SK-N-SH (cell line): Measurements from ENCODE around the gene EXOC6B. TPM values are rescaled to one million over a fixed set of nuclear protein-coding genes. Genes with fewer than 3 reads are reported as not detected.

ENCODE experiments used
- CTCF ChIA-PET: fragments of 300-600, 350-600 bp; formaldehyde crosslinking; extraction: SDS; loops from one replicate; lab custom pipeline; 2021; lab: Yijun Ruan, JAX
- POLR2A ChIA-PET: fragments of 350-600 bp; sonication (Branson Sonifier 250); formaldehyde crosslinking; extraction: SDS; loops from one replicate; lab custom pipeline; 2020; ENCODE audit warnings: antibody characterized with exemption, inconsistent platforms; lab: Yijun Ruan, JAX
- DNase-seq: peaks from one replicate; pipeline ENCODE4 v3.0.0; 2012
- H2AFZ ChIP-seq: fragments of 200-600 bp; sonication (generic); 2 replicates; pipeline ENCODE4 v1.8.1; 2016; ENCODE audit warnings: antibody characterized with exemption, mild to moderate bottlenecking, low read depth
- H3F3A ChIP-seq: fragments of 200-600 bp; sonication (generic); replicated peaks from 2 replicates; pipeline ENCODE3; 2016; ENCODE audit warnings: antibody characterized with exemption, mild to moderate bottlenecking; ENCODE audit not compliant: insufficient read depth
- H3K27ac ChIP-seq, 2 experiments: fragments of 200-500 bp in 1 of 2; fragments of 200-600 bp in 1 of 2; sonication (Bioruptor generic) in 1 of 2; sonication (generic), shearing (Covaris generic) in 1 of 2; 2 replicates each; pipeline versions ENCODE4 v1.5.1 to v1.6.1; 2014 to 2016; ENCODE audit warnings: low read depth in 2 of 2, inconsistent platforms in 1 of 2, low read length in 1 of 2, mild to moderate bottlenecking in 1 of 2, mixed read lengths in 1 of 2
- H3K27me3 ChIP-seq: fragments of 200-600 bp; sonication (generic), shearing (Covaris generic); 2 replicates; pipeline ENCODE4 v1.6.1; 2016; ENCODE audit warnings: mixed run types; ENCODE audit not compliant: insufficient read depth
- H3K36me3 ChIP-seq, 2 experiments: fragments of 200-500 bp in 1 of 2; fragments of 200-600 bp in 1 of 2; sonication (Bioruptor generic) in 1 of 2; sonication (generic) in 1 of 2; replicated peaks in 1 of 2; 2 replicates each; pipeline versions ENCODE3 to v1.5.1; 2014 to 2016; ENCODE audit warnings: low read length in 1 of 2, mild to moderate bottlenecking in 1 of 2; ENCODE audit not compliant: insufficient read depth in 2 of 2, control insufficient read depth in 1 of 2
- H3K4me1 ChIP-seq, 2 experiments: fragments of 200-500 bp in 1 of 2; fragments of 200-600 bp in 1 of 2; sonication (Bioruptor generic) in 1 of 2; sonication (generic), shearing (Covaris generic) in 1 of 2; 2 replicates each; pipeline versions ENCODE4 v1.5.1 to v1.6.1; 2014 to 2016; ENCODE audit warnings: low read depth in 1 of 2, low read length in 1 of 2, mixed run types in 1 of 2; ENCODE audit not compliant: insufficient read depth in 2 of 2, control insufficient read depth in 1 of 2
- H3K4me2 ChIP-seq: fragments of 200-600 bp; sonication (generic), shearing (Covaris generic); 2 replicates; pipeline ENCODE4 v1.6.1; 2017; ENCODE audit warnings: mixed run types
- H3K4me3 ChIP-seq, 2 experiments: fragments of 200-500 bp in 1 of 2; fragments of 200-600 bp in 1 of 2; sonication (Bioruptor generic) in 1 of 2; sonication (generic), shearing (Covaris generic) in 1 of 2; 2 replicates each; pipeline versions ENCODE4 v1.5.1 to v1.8.1; 2014 to 2016; ENCODE audit warnings: low read depth in 2 of 2, inconsistent platforms in 1 of 2, low read length in 1 of 2, mild to moderate bottlenecking in 1 of 2, mixed read lengths in 1 of 2, moderate library complexity in 1 of 2
- H3K79me2 ChIP-seq: fragments of 200-600 bp; sonication (generic); 2 replicates; pipeline ENCODE4 v1.8.1; 2017; ENCODE audit warnings: mild to moderate bottlenecking; ENCODE audit not compliant: insufficient read depth
- H3K9ac ChIP-seq: fragments of 200-600 bp; sonication (generic); 2 replicates; pipeline ENCODE4 v1.6.1; 2017; ENCODE audit warnings: mixed run types
- H3K9me2 ChIP-seq: fragments of 200-600 bp; sonication (generic); 2 replicates; pipeline ENCODE4 v1.6.1; 2017; ENCODE audit warnings: mixed run types
- H3K9me3 ChIP-seq: fragments of 200-600 bp; sonication (generic); 2 replicates; pipeline ENCODE4 v1.6.1; 2017; ENCODE audit warnings: mixed run types, mild to moderate bottlenecking, moderate library complexity
- H4K20me1 ChIP-seq: fragments of 200-600 bp; sonication (generic); 2 replicates; pipeline ENCODE4 v1.6.1; 2017; ENCODE audit warnings: mild to moderate bottlenecking, mixed run types; ENCODE audit not compliant: insufficient read depth
- ELF1 ChIP-seq: IDR thresholded peaks from 2 replicates; pipeline ENCODE4 v1.4.0; 2012
- EP300 ChIP-seq, 2 experiments: IDR thresholded peaks; 2 replicates each; pipeline versions ENCODE4 v1.4.0 to v1.6.1; 2012; ENCODE audit warnings: borderline replicate concordance in 1 of 2, low read depth in 1 of 2, low read length in 1 of 2
- EZH2phosphoT487 ChIP-seq: fragments of 200-600 bp; sonication (generic); IDR thresholded peaks from 2 replicates; pipeline ENCODE4 v1.6.1; 2017; ENCODE audit warnings: low read depth, mixed run types, mild to moderate bottlenecking, antibody characterized with exemption, moderate library complexity, borderline replicate concordance
- FOSL2 ChIP-seq: IDR thresholded peaks from 2 replicates; pipeline ENCODE4 v1.4.0; 2012; ENCODE audit warnings: low read depth, mild to moderate bottlenecking, moderate library complexity, borderline replicate concordance
- GABPA ChIP-seq: IDR thresholded peaks from 2 replicates; pipeline ENCODE4 v1.4.0; 2012; ENCODE audit warnings: low read depth, mild to moderate bottlenecking
- IRF3 ChIP-seq: fragments of 150-350 bp; IDR thresholded peaks from 2 replicates; pipeline ENCODE4 v1.6.1; 2016; ENCODE audit warnings: mild to moderate bottlenecking, low read depth, low read length
- MEF2A ChIP-seq: IDR thresholded peaks from 2 replicates; pipeline ENCODE4 v1.4.0; 2012; ENCODE audit warnings: low read depth, borderline replicate concordance
- MXI1 ChIP-seq: IDR thresholded peaks from 2 replicates; pipeline ENCODE4 v1.6.1; 2012; ENCODE audit warnings: mild to moderate bottlenecking, low read depth, low read length, improper control_type of control experiment
- NRF1 ChIP-seq: IDR thresholded peaks from 2 replicates; pipeline ENCODE4 v1.6.1; 2012; ENCODE audit warnings: low read depth, mild to moderate bottlenecking, low read length
- REST ChIP-seq: IDR thresholded peaks from 2 replicates; pipeline ENCODE4 v1.6.1; 2012; ENCODE audit warnings: mild to moderate bottlenecking, low read depth, low read length, moderate library complexity
- SIN3A ChIP-seq: IDR thresholded peaks from 2 replicates; pipeline ENCODE4 v1.6.1; 2012; ENCODE audit warnings: low read depth, mild to moderate bottlenecking, low read length, moderate library complexity, borderline replicate concordance
- WGBS: methylation state at CpG from one replicate; pipeline ENCODE4 v1.1.6; 2017; ENCODE audit warnings: low lambda C conversion rate; 5-methylcytosine and 5-hydroxymethylcytosine counted together
- polyA plus RNA-seq, 3 experiments: library from polyadenylated mRNA; depleted of rRNA; stranded (reverse); fragments of >200 nt; gene quantifications; 2 replicates each; pipeline ENCODE4 v1.2.3, GENCODE V29; 2012
- TF ChIP-seq, protein P1 (sequence below): IDR thresholded peaks from 2 replicates; pipeline ENCODE4 v1.4.0; 2012; ENCODE audit warnings: low read depth, borderline replicate concordance

The EXOC6B gene
- polyA plus RNA-seq, 1 of the 3 experiments (the other 2 are of a cell fraction), result 7.4 TPM

GRCh38 chr2:72548081-72548764, 277.6 kb downstream of the EXOC6B start (continued):
- TF ChIP-seq REST, result no peak
- no peak for TF ChIP-seq SIN3A
- TF ChIP-seq NRF1, result no peak
- no peak for TF ChIP-seq MXI1
- TF ChIP-seq GABPA, result no peak
- no peak for TF ChIP-seq ELF1
- TF ChIP-seq EP300 (IDR thresholded peaks at IDR 0.05; ENCODE audit: borderline replicate concordance in 1 of 2, low read depth in 1 of 2, low read length in 1 of 2), result no peak
- no peak for TF ChIP-seq FOSL2
- TF ChIP-seq, protein P1, sequence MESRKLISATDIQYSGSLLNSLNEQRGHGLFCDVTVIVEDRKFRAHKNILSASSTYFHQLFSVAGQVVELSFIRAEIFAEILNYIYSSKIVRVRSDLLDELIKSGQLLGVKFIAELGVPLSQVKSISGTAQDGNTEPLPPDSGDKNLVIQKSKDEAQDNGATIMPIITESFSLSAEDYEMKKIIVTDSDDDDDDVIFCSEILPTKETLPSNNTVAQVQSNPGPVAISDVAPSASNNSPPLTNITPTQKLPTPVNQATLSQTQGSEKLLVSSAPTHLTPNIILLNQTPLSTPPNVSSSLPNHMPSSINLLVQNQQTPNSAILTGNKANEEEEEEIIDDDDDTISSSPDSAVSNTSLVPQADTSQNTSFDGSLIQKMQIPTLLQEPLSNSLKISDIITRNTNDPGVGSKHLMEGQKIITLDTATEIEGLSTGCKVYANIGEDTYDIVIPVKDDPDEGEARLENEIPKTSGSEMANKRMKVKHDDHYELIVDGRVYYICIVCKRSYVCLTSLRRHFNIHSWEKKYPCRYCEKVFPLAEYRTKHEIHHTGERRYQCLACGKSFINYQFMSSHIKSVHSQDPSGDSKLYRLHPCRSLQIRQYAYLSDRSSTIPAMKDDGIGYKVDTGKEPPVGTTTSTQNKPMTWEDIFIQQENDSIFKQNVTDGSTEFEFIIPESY, result no peak
- TF ChIP-seq EZH2phosphoT487, result no peak

DNA sequence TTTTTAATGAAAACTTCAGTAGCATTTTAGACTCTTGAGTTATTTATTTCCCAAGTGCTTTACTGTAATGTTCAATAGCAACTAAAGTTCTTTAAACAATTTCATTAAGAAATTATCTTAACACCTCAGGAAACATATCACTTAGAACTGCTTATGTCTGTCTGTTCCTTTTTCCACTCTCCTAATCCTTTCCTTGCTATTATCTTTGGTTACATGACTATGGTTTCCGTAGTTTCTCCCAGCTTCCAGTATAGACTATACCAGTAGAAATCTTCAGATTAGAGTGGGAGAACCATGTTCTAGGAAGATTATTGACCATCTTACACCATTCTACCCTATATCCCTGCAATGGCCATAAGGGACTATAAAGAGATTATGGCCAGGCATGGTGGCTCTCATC, 280.0 kb downstream of the EXOC6B start:
- no peaks in the 10 kb centered on the region for H3K4me1 ChIP-seq
- no peak overlapping the region for H3K4me3 ChIP-seq
- ChIA-PET CTCF (interaction anchor here (1.4 kb wide), 1 partner anchor 60 kb away, joined by 3 read pairs; no protein-coding TSS in a partner anchor), POLR2A (no interaction called here)
- no peak for DNase-seq
- H2AFZ ChIP-seq, result no peak overlapping the region
- no peaks in the 10 kb centered on the region for H3K9me3 ChIP-seq
- no peaks in the 10 kb centered on the region for H3F3A ChIP-seq
- no peak overlapping the region for H3K27ac ChIP-seq
- no peak overlapping the region for H3K9ac ChIP-seq
- no peak overlapping the region for H3K4me2 ChIP-seq
- TF ChIP-seq MEF2A (no peak), IRF3 (no peak)
- H3K27me3 ChIP-seq, result no peaks in the 10 kb centered on the region
- no peaks in the 10 kb centered on the region for H3K9me2 ChIP-seq
- no peaks in the 10 kb centered on the region for H3K36me3 ChIP-seq
- whole genome bisulfite sequencing, result 100% methylated on average over 1 of the region's 1 CpG
- H3K79me2 ChIP-seq, result no peaks in the 10 kb centered on the region
- H4K20me1 ChIP-seq, result no peaks in the 10 kb centered on the region
